Measurements from ENCODE around the gene ATXN1.
"Not testable (repeated sequence)": the region's sequence is repeated elsewhere in the genome, so short reads cannot be mapped to it uniquely, and the experiment has no call there.

ATXN1 gene

DNA sequence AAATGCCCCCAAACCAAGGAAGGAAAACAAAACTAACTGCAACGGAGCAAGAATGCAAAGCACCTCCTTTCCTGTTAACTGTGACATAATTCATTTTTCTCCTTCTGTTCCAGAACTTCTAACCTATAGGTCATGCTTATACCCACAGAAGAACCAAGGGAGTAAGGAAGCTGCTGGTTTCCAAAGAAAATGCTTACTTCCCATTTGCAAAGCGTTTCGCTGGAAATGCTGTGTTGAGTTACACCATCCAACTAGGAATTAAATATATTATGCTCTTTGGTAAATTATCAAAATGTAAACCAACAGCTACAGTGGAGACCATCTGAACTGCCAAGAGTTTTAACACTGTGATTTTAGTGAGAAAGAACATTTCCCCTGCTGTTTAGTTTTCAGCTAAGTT, 42.9 kb downstream of the ATXN1 start:
- DNase-seq = no peak

DNA sequence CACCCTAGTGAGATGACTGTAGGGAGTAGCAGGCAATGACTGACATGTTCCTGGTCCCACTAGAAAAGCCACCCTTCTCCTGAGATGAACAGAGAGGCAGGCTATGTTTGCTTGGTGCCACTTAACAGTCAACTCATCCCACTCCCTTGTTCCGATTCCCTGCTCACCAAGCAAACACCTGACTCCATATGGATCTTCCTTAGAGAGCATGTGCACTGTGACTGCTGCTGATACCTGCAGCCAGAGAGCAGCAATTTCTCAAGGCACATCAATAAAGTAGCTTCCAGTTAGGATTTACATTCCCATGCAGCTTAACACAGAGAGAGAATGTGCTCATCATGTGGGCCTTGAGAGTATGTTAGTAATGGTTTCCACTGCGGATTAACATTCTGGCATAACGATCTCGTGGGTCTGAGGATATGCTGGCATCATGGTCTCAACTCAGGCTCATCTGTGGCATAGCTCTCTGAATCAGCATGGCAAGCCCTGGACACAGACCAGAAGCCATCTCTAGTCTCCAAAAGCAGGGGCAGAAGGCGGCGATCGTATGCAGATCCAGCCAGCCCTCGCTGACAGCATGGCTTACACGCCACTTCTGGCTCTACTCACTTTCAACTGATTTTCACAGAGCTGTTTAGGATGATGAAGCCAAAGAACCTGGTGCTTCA, 43.9 kb downstream of the ATXN1 start:
- no peak for DNase-seq

DNA sequence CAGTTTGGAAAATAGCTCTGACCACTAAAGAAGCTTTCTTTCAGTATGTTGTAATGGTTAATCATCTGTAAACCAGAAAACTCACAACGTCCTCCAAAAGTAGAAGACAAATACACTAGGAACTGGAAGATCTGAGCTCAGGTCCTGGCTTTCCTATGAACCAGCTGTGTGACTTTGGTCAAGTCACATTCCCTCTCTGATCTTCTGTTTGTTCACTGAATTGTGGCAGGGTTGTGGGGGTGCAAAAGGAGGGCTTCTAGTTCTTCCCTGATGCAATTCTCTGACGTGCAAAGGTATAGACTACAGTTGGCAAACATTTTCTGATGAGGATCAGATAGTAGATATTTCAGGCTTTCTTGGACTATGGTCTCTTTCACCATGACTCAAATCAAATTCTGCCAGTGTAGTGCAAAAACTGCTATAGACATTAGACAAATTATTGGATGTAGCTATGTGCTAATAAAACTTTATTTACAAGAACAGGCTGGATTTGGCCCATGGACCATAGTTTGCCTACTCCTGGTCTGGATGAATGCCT, 44.9 kb downstream of the ATXN1 start:
- no peak for DNase-seq

GRCh38 chr6:16713597-16713996, 47.7 kb downstream of the ATXN1 start:
- no peak for DNase-seq

DNA sequence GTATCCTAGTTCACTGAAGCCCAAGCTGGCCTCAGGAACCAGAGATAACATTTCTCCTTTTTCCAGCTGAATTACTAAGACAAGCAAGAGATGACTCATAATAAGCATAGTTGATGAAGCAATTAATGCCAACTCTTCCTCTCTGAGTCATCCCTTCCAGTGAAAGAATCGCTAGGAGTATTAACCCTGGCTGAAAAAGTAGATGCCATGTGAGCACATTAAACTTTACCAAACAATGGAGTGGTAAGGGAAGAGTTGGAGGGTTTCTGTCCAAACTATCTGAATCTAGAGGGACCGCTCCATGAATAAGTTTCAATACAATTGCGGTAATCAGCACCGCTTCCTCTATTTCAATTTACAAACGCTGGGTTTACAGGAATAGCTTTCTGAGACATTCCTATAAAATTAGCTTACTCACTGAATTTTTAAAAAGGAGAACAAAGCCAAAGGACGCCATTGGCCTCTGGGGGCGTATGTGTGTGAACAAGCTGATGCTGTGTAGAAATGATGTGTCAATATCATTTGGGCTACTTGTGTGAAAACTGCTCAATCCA, 48.3 kb downstream of the ATXN1 start:
- DNase-seq = peak; percentile 61

DNA sequence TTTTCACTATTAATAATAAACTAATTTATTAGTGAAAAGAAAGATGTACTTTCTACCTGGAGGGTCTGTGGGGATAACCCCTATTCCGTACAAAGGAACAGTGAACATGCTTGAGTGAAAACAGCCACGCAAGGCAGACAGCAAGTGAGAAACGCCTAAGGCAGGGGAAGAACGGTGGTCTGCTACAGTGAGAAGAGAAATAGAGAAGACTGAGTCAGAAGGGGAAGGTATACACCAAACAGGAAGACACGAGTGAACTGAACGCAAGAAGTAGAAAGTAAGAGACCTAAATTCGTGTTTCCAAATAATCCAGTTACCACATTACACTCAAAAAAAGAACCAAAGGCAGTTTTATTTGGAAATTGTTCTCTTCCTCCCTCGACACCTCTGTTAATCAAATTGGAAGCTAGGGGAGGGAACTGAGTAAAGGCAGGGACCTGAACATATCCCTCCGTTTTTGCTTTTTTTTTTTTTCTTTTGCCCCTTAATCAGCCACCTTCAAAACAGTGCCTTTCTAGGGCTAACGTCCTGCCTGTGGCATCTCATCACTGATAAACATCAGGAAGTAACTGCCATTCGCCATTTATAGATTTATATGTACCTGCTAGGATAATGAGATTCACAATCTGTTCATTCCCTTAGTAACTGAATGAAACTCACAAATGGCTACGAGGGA, 48.9 kb downstream of the ATXN1 start:
- peak; percentile 62 for DNase-seq

DNA sequence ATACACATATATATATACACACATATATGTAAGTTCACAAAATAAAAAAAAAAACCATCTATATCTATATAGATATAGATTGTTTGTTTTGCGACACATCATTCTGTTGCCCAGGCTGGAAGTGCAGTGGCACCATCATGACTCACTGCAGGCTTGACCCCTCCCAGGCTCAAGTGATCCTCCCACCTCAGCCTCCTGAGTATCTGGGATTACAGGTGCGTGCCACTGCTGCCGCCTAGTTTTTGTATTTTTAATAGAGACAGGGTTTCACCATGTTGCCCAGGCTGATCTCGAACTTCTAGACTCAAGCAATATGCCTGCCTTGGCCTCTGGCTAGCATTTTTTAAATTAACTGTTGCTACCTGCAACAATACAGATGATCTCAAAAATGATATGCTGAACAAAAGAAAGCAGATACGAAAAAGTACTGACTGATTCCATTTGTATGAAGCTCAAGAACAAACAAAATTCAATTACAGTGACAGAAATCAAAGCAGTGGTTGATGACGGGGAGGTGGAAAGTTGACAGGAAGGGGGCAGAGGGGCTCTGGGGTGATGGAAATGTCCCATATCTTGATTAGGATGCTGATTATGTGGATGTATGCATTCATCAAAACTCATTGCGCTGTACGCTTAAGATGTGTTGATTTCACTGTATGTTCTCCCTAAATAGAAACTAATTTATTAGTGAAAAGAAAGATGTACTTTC, 49.6 kb downstream of the ATXN1 start:
- peak; percentile 89 for DNase-seq

- no peak for DNase-seq
Observed at GRCh38 chr6:16706911-16707783, 54.1 kb downstream of the ATXN1 start.

DNA sequence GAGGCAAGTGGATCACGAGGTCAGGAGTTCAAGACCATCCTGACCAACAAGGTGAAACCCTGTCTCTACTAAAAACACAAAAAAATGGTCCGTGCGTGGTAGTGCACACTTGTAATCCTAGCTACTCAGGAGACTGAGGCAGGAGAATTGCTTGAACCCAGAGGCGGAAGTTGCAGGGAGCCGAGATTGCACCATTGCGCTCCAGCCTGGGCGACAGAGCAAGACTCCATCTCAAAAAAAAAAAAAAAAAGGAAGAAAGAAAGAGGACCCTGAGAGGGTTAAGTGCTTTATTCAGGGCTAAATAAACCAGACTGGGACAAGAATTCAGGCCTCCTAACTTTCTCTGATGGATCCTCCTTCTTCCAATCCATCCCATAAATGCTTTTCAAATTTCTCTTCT, 54.8 kb downstream of the ATXN1 start:
- not testable (repeated sequence) for DNase-seq

DNA sequence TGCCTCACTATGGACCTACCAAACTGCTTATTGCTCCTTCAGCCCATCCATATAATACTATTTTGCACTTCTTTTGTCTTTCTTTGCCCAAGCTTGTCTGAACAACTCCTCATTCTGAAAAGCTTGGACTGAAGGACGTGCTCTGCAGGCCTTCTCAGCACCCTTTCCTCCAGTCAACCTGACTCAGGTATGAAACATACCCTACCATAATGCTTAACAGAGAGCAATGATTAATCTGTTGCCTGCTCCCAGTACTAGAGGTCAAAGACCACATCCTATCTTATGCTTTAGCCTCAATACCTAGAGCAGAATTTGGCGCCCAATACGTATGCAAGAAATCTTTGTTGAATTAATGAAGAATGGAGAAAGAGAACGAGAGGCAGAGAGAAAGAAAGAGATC, 55.2 kb downstream of the ATXN1 start:
- no peak for DNase-seq

DNA sequence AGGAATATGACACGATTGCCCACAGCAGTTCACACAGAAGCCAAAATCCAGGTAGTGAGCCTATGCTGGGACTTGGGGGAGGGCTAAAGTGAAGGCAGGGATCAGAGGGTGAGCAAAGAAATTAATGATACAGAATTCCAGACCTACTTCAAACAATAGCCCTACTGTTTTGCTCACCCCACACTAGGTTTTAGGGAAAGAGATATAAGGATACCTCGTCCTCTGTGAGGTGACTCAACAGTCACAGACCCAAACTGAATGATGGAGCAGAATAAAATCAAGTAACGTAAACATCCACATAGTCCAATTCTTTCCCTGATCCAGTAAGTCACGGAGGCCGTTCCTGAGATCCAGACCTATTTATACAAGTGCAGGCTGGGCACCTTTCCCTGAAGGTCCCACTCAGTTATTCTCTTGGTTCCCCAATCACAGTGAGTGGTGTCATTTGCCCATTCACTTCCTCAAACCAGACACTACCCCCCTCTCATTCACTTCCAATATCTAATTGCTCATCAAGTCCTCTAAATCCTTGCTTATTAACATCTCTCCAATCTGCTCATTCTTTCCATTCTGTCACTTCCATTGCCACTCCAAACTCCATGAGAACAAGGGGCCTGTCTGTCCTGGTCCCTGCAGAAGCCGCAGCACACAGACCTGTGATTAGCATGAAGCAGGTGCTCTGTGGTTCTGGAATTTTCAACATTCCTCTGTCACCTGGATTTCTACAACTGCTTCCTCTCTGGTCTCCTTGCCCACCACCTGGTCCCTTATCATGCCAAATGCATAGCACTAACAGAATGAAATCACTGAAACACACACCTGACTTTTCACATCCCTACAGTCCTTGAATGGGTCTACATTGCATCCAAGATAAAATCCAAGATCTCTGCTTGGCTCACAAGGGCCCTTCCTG, 55.9 kb downstream of the ATXN1 start:
- no peak for DNase-seq

DNA sequence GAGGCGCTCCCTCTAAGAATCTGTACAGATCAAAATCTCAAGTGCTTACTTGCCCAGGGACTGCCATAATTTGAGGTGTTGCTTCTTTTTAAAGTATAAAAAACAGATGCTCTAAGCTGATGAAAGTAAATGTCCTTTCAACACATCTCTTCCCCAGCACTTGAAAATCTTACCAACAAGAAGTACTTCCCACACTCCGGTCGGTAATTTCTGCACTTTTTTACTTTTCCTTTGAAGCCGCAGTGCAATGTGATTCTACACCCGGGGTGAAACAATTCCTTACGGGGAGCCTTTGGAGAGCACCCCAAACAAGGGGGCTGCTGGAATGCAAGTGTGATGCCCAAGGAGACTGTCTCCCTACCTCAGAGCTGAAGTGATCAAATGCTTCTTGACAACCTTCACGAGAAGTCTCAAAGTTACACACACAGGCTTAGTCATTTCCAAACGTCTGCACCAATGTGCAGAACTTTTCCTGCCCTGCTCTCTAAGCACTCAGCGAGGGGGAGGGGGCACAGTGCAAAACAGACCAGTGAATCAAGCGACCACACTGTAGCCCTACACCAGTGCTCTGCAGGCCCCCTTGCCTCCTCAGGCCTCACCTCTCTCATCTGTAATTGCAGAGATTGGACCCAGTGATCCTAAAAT, 56.7 kb downstream of the ATXN1 start:
- no peak for DNase-seq

DNA sequence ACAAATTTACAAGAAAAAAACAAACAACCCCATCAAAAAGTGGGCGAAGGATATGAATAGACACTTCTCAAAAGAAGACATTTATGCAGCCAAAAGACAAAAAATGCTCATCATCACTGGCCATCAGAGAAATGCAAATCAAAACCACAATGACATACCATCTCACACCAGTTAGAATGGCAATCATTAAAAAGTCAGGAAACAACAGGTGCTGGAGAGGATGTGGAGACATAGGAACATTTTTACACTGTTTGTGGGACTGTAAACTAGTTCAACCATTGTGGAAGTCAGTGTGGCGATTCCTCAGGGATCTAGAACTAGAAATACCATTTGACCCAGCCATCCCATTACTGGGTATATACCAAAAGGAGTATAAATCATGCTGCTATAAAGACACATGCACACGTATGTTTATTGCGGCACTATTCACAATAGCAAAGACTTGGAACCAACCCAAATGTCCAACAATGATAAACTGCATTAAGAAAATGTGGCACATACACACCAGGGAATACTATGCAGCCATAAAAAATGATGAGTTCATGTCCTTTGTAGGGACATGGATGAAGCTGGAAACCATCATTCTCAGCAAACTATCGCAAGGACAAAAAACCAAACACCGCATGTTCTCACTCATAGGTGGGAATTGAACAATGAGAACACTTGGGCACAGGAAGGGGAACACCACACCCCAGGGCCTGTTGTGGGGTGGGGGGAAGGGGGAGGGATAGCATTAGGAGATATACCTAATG, 58.5 kb downstream of the ATXN1 start:
- DNase-seq = not testable (repeated sequence)

GRCh38 chr6:16700916-16701234, 60.4 kb downstream of the ATXN1 start:
- no peak for DNase-seq

GRCh38 chr6:16700202-16700915, 60.9 kb downstream of the ATXN1 start:
- DNase-seq = peak; percentile 74

DNA sequence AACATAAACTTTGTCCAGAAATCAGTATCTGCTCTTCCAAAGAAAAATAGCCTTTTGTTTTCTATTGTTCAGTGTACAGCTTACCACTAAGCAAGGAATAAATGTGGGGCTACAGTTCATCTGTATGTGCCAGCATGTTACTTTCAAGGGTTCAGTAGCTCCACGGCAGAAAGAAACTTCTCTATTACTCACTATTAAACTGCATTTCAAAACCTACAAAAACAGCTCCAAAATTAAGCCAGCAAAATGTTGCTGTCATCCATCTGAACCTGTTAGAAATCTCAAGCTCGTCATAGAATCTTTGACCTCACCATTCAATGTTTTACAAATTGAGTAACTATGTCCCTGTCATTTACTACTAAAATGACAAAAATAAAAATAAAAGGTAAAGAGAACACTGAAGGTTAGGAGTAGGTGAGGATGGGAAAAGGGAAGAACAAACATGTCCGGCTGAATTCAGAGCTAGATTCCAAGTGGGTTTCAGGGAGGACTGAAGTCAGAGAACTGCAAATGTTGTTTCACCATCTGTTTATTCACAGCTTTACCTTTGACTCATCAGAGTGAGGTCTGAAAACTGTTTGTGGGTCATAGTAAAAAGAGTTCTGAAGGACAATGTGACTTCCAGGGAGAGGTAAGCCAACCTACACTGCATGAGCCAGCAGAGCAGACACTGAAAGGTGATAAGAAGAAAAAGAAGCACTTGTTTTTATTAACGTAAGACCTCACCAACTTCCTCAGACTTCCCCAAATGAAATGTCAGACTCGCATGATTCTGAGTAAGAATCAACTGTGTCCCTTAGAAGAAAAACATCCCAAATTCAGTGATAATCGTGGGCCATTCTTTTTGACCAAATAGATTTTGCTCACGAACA, 62.0 kb downstream of the ATXN1 start:
- peak; percentile 70 for DNase-seq

DNA sequence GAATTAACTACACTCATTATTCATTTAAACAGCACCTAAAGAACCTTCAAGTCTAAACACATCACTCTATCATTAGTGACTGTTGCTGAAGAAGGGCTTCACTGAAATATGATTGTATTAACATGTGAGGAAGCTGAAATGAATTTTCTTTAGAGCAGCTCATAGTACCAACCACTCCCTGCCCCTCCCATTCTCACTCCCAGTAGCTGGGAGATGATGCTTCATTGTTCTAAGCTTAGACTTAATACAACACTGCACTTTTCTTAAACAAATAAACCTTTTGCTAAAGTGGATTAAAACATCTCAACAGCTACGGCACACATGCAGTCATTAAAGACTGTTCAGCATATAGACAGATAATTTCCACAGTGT, 63.1 kb downstream of the ATXN1 start:
- no peak for DNase-seq

DNA sequence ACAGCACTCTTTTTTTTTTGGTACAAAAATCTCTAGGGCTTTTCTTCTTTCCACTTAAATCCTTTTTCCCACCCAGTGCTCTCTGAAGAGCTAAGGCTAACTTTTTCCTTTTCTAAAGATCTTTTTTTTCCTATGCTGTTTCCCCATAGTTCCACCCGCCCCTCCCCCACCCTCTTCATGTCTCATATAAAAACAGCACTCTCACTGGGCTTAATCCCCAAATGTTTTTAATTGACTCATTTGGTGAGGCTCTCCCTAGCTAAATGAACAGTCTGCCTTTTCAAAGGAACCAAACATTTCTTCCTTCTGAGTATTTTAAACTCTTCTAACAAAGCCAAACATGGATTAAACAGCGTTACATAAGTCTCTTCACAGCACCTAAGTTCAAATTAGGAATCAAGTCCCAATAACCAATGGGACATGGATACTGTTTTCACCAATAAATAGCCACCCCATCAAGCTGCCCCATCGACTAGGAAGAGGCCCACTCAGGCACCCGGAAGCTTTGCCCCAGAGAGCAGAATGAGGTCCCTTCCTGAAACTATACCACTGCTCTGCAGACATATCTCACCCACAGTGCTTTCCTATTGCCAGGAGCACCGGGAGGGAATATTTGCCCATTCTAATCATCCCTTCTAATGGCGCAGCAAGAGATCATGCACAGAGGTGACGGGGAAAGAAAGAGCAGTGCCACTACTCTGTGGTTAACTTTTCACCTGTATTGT, 63.7 kb downstream of the ATXN1 start:
- DNase-seq = no peak
